ENCODE results near the gene BEST3. TPM values are rescaled to one million over a fixed set of nuclear protein-coding genes. Genes with fewer than 3 reads are reported as not detected.

Gene BEST3
- total and polyA plus RNA-seq, 3 donors from 2014 or later: 0.74 to 9.8 (median 2.1) TPM

- TF ChIP-seq, protein P1, sequence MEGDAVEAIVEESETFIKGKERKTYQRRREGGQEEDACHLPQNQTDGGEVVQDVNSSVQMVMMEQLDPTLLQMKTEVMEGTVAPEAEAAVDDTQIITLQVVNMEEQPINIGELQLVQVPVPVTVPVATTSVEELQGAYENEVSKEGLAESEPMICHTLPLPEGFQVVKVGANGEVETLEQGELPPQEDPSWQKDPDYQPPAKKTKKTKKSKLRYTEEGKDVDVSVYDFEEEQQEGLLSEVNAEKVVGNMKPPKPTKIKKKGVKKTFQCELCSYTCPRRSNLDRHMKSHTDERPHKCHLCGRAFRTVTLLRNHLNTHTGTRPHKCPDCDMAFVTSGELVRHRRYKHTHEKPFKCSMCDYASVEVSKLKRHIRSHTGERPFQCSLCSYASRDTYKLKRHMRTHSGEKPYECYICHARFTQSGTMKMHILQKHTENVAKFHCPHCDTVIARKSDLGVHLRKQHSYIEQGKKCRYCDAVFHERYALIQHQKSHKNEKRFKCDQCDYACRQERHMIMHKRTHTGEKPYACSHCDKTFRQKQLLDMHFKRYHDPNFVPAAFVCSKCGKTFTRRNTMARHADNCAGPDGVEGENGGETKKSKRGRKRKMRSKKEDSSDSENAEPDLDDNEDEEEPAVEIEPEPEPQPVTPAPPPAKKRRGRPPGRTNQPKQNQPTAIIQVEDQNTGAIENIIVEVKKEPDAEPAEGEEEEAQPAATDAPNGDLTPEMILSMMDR (IDR thresholded peaks at IDR 0.05): no peak
- WGBS, 2 donors: 83 to 90% methylated on average over 2 of the region's 2 CpGs
- H3K27ac ChIP-seq: no peak overlapping the region
- no peaks in the 10 kb centered on the region for H3K9me3 ChIP-seq
- DNase-seq: no peak
- H3K27me3 ChIP-seq: no peaks in the 10 kb centered on the region
- intact Hi-C loops (cut with DNase I; ENCODE audit: low total_unique reads): no loop called here
- no peaks in the 10 kb centered on the region for H3K4me1 ChIP-seq
- H3K4me3 ChIP-seq: no peak overlapping the region
- H3K36me3 ChIP-seq (ENCODE audit: low read depth, missing control alignments): no peaks in the 10 kb centered on the region
Observed at GRCh38 chr12:69686731-69687130, 12.4 kb downstream of the BEST3 start.

DNA sequence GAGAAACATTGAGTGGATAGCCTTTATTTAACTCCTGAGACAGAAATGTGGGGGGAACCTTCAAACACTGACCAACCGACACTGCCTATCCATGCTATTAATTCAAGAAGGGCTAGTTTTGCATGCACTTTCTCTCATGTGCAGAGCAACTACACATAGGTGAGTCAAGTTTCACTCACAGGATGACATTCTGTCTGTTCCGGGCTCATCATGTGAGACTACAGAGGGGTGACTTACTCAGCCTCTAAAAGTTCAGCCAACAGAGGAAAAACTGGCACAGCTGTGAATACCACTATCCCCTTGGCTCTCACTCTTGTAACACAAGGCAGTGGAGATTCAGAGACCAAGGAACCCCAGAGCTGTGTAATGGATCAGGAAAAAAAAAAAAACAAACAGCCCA is 13.3 kb downstream of the BEST3 start:
- 66 to 77% methylated on average over 2 of the region's 2 CpGs for WGBS, 2 donors
- no peaks in the 10 kb centered on the region for H3K4me1 ChIP-seq
- no peak overlapping the region for H3K27ac ChIP-seq
- no peak overlapping the region for H3K4me3 ChIP-seq
- TF ChIP-seq POLR2A (IDR thresholded peaks at IDR 0.05): no peak
- TF ChIP-seq, protein P1 (IDR thresholded peaks at IDR 0.05): no peak
- no peaks in the 10 kb centered on the region for H3K36me3 ChIP-seq (ENCODE audit: low read depth, missing control alignments)
- intact Hi-C loops (cut with DNase I; ENCODE audit: low total_unique reads): no loop called here
- no peaks in the 10 kb centered on the region for H3K27me3 ChIP-seq
- H3K9me3 ChIP-seq: no peaks in the 10 kb centered on the region
- no peak for DNase-seq

- DNase-seq: no peak
- H3K4me1 ChIP-seq: no peaks in the 10 kb centered on the region
- H3K27me3 ChIP-seq: no peaks in the 10 kb centered on the region
- TF ChIP-seq, protein P1 (IDR thresholded peaks at IDR 0.05): no peak
- no peak for TF ChIP-seq POLR2A (IDR thresholded peaks at IDR 0.05)
- no peaks in the 10 kb centered on the region for H3K9me3 ChIP-seq
- no peak overlapping the region for H3K27ac ChIP-seq
- intact Hi-C loops (cut with DNase I; ENCODE audit: low total_unique reads): no loop called here
- no peak overlapping the region for H3K4me3 ChIP-seq
- 40 to 42% methylated on average over 2 of the region's 2 CpGs for WGBS, 2 donors
- H3K36me3 ChIP-seq (ENCODE audit: low read depth, missing control alignments): no peaks in the 10 kb centered on the region
Observed at GRCh38 chr12:69684466-69684865, 14.6 kb downstream of the BEST3 start.

- Histone ChIP-seq H3K4me3 (no peak overlapping the region), H3K9me3 (no peaks in the 10 kb centered on the region), H3K27ac (no peak overlapping the region), H3K27me3 (no peaks in the 10 kb centered on the region), H3K36me3 (ENCODE audit: low read depth, missing control alignments) (no peaks in the 10 kb centered on the region), H3K4me1 (no peaks in the 10 kb centered on the region)
- no peak for DNase-seq
- intact Hi-C loops (cut with DNase I; ENCODE audit: low total_unique reads): no loop called here
- TF ChIP-seq, protein P1 (IDR thresholded peaks at IDR 0.05): no peak
- no peak for TF ChIP-seq POLR2A (IDR thresholded peaks at IDR 0.05)
- 87% methylated on average over 2 of the region's 2 CpGs for WGBS, 2 donors
Observed at GRCh38 chr12:69682110-69682755, 16.9 kb downstream of the BEST3 start.

DNA sequence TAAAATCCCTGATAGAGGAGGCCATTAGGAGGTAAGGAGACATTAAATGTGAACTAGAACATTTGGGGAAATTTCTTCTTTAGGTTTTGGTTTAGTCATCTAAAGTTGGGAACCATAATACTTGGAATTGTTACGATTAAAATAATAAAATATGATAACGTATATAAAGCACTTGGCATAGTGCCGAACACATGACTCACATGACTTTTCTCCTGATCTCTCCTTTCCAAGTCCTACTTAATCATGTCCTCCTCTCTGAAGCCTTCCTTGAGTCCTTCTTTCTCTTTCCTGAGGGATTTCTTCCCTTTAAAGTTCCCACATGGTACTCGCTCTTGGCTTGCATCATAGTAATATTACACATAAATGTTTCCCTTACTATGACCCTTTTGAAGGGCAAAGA is 20.0 kb downstream of the BEST3 start:
- intact Hi-C loops (cut with DNase I; ENCODE audit: low total_unique reads): no loop called here
- TF ChIP-seq POLR2A (IDR thresholded peaks at IDR 0.05): no peak
- TF ChIP-seq, protein P1 (IDR thresholded peaks at IDR 0.05): no peak
- Histone ChIP-seq H3K4me3 (no peak overlapping the region), H3K27ac (no peak overlapping the region), H3K36me3 (ENCODE audit: low read depth, missing control alignments) (no peaks in the 10 kb centered on the region), H3K9me3 (no peaks in the 10 kb centered on the region), H3K4me1 (no peaks in the 10 kb centered on the region), H3K27me3 (no peaks in the 10 kb centered on the region)
- WGBS, 2 donors: 88 to 90% methylated on average over 4 of the region's 4 CpGs
- no peak for DNase-seq

All from testis (tissue), 3 donors.